GM20000 (cell line): ENCODE results near the gene SPTB.

Experiments used
- DNase-seq: peaks from one replicate; pipeline ENCODE4 v3.0.0; 2012; ENCODE audit warnings: low spot score
- TF ChIP-seq, protein P1 (sequence below): IDR thresholded peaks from 2 replicates; pipeline ENCODE4 v1.5.1; 2012; ENCODE audit warnings: mild to moderate bottlenecking, control low read depth; ENCODE audit errors: extremely low read depth, missing control alignments

The SPTB gene

DNA sequence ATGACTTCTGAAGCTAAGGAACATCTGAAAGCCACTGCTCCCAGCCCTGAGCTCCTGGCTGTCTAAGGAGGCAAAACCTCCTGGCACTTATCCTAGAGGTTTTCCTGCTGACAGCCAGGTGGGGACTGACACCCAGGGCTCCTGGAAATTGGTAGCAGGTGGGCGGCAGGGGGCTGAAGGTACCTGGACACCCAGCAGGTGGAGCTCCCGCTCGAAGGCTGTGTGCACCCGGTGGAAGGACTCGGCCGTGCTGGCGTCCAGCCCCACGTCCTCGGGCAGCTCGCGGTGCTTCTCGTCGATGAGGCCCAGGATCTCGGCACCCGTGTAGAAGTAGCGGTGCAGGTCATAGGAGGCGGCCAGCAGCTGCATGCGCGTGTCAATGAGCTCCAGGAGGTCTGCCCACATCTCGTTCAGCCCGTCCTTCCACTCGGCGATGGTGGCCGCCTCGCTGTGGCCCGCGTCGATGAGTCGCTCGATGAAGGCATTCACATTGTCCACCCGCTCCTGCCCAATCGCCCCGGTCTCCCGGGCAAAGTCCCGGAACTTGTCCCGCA, 107.2 kb downstream of the SPTB start:
- DNase-seq = no peak
- TF ChIP-seq, protein P1, sequence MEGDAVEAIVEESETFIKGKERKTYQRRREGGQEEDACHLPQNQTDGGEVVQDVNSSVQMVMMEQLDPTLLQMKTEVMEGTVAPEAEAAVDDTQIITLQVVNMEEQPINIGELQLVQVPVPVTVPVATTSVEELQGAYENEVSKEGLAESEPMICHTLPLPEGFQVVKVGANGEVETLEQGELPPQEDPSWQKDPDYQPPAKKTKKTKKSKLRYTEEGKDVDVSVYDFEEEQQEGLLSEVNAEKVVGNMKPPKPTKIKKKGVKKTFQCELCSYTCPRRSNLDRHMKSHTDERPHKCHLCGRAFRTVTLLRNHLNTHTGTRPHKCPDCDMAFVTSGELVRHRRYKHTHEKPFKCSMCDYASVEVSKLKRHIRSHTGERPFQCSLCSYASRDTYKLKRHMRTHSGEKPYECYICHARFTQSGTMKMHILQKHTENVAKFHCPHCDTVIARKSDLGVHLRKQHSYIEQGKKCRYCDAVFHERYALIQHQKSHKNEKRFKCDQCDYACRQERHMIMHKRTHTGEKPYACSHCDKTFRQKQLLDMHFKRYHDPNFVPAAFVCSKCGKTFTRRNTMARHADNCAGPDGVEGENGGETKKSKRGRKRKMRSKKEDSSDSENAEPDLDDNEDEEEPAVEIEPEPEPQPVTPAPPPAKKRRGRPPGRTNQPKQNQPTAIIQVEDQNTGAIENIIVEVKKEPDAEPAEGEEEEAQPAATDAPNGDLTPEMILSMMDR = no peak

DNA sequence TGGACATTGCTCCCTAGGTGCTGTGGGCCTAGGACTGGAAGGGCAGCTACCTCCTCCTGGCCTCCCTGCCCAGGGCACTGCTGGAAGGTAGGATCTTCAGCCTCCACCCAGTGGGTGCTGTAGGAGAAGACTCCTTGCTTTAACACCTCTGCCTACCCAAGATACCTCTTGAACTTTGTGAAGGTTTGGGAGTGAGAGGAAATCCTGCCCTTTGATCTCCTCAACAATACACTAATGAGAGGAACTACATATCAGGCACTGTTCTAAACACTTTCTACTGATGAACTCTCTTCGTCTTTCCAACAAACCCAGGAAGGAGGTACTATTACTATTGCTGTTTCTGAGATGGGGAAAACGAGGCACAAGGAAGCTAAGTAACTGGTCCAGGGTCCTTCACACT, 108.5 kb downstream of the SPTB start:
- no peak for DNase-seq
- TF ChIP-seq, protein P1 = no peak

DNA sequence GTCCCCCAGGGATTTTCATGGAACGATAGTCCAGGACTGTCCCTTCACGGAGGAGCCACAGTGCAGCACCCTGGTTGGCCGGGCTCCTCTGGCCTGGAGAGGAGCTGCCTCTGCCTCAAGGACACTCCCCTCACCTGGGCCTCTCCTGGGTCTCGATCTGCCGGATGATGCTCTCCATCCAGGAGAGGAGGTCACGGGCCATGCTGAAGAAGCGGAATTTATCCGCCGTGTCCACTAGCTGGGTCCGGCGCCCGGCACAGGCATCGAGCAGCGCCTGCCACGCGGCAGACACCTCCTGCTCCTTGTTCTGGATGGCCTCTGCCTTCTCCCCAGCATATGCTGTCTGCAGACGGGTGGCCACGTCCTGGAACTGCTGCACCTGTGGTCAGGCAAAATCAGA, 109.0 kb downstream of the SPTB start:
- TF ChIP-seq, protein P1 = no peak
- DNase-seq = no peak

DNA sequence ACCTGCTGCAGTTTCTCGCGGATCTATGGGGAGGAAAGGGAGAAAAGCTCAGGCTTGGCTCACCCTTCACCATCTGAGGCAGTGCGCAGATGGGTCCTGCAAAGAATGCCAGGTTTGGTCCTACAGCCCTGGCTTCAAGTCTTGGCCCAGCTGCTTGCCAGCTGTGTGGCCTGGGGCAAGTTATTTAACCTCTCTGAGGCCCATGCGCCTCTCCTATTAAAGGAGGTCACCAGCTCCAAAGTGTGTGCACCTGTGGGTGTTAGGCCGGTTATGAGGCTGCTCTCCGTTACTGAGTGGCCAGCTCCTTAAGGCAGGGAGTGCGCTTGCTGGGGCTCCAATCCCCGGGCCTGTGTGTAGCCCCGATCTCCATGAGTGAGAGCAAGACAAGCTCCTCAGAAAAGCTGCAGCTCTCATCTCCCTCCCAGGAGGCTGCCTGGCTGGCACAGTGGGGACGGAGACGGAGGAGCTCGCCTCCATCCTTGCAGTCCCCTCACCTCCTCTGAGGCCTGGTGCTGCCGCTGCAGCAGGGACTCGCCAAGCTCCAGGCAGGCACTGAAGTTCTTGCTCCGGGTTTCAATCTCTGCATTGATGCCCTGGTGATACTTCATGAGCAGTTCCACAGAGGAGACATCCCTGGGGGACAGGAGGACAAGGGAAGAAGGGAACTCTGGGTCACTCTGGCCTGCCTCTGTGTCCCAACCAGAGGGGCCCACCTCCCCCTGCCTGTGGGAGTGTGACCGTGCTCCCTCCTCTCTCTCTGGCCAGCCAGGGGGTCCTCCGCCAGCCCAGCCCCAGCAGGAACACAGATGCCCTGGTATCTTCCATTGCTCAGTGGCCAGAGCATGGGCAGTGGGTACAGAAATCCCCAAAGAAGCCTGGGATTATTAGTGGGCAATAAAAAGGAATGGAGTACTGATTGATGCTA, 110.3 kb downstream of the SPTB start:
- TF ChIP-seq, protein P1 = no peak
- no peak for DNase-seq

DNA sequence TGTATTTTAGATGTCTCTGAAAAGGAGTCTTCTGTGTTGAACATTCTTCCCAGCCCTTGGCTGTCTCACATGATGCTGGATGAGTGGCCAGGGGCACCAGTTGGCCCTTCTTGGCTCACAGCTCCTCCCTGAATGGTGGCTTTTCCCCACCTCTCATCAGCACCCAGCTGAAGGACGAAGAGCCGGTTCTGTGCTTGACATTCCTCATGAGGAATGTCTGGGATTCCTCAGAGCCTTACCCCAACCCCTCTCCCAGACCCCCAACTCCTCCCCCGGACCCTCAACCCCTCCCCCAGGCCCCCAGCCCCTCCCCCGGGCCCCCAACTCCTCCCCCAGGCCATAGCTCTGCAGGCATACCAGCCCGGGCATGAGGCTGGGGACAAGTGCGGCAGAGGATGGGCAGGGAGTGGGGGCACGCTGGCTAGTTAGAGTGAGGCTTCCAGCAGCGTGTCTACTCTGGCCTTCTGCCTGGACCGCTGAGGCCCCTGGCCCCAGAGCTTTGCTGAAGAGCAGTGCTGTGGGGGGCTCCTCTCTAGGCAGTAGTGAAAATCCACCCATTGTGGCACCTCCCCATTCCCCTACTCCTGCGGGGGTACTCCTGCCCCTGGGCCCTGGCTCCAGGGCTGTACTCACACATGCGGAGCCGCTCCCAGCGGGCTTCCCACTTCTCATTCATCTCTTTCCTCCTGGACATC, 111.2 kb downstream of the SPTB start:
- TF ChIP-seq, protein P1 = no peak
- DNase-seq = no peak

DNA sequence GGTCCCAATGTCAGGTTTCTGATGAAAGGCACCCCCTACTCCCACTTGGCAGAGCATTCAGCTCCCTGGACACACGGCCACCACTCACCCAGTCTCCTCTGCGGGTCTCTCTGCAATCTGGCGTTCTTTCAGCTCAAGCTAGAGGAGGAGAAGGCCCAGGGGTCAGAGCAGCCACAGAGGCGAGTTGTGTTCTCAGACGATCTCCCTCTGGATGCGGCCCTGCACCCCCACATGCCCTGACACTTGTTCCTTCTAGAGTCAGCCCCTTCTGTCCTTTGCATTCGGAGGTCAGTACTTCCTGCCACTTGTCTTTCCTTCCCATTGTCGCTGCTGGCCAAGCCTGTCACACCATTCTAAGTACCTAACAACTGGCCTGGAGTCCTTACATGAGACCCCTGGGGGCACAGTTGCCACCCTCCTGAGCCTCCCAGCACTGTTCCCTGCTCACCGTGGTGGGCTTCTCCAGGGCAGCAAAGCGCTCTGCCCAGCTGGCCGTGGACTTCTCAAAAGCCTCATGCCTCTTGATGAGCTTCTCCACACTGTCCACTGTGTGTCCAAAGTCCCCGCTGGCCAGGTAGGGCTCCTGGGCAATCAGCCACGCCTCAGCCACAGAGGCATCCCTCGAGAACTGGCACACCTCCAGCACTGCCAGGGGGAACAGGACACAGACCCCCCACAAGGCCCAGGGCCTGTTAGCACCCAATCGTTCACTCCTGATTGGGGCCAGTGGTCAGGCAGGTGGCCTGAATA, 112.3 kb downstream of the SPTB start:
- no peak for DNase-seq
- TF ChIP-seq, protein P1 = no peak
